ENCODE results near the gene CNTNAP2. TPM values are rescaled to one million over a fixed set of nuclear protein-coding genes. Genes with fewer than 3 reads are reported as not detected.

The CNTNAP2 gene
- total and polyA plus RNA-seq, 2 of the 4 experiments (the other 2 are of a cell fraction) = not detected

- H3K27me3 ChIP-seq (ENCODE audit: control insufficient read depth, insufficient read depth, low read length) = no peaks in the 10 kb centered on the region
- H3K4ac ChIP-seq (ENCODE audit: low read depth, low read length) = no peak overlapping the region
- DNase-seq = no peak
- no peak overlapping the region for H2AFZ ChIP-seq (replicated peaks; ENCODE audit: low read length, poor library complexity)
- no peak for ATAC-seq (ENCODE audit: low read depth)
- no peak overlapping the region for H3K23ac ChIP-seq (ENCODE audit: low read depth, low read length)
- no TSS peak for BruUV-seq (replicated peaks)
- no peak for TF ChIP-seq RAD21 (IDR thresholded peaks at IDR 0.05; ENCODE audit: low read length)
- no peak for TF ChIP-seq CHD1 (IDR thresholded peaks at IDR 0.05; ENCODE audit: low read depth, low read length)
- TF ChIP-seq MXI1 (IDR thresholded peaks at IDR 0.05; ENCODE audit: borderline replicate concordance, low read depth, low read length) = no peak
- TF ChIP-seq MAFK (IDR thresholded peaks at IDR 0.05; ENCODE audit: low read depth, low read length) = no peak
- TF ChIP-seq RFX5 (IDR thresholded peaks at IDR 0.05; ENCODE audit: low read depth, low read length) = no peak
- no peak for TF ChIP-seq CEBPB (IDR thresholded peaks at IDR 0.05; ENCODE audit: low read depth, low read length)
- TF ChIP-seq ELK1 (IDR thresholded peaks at IDR 0.05; ENCODE audit: borderline replicate concordance, low read depth, low read length) = no peak
- peaks cover 8% of the 10 kb centered on the region for H3K9me3 ChIP-seq (ENCODE audit: control insufficient read depth, insufficient read depth, low read length)
- ChIA-PET POLR2A (ENCODE audit: unreplicated experiment) (no interaction called here), CTCF (no interaction called here)
- H4K91ac ChIP-seq (ENCODE audit: insufficient read depth, low read depth, low read length) = no peak overlapping the region
- H2AK5ac ChIP-seq (ENCODE audit: low read depth, low read length) = no peak overlapping the region
- H3K79me1 ChIP-seq (ENCODE audit: low read depth in 1 of 2, low read length in 2 of 2) = no peaks in the 10 kb centered on the region
- no peak overlapping the region for H4K5ac ChIP-seq (ENCODE audit: low read depth, low read length)
- in situ Hi-C loops (cut with MboI; ENCODE audit: low sequenced_read_pairs) (no loop called here), intact Hi-C loops (cut with micrococcal nuclease) (no loop called here), dilution Hi-C loops (cut with HindIII; ENCODE audit: low sequenced_read_pairs, unreplicated experiment) (no loop called here)
- H2BK120ac ChIP-seq (ENCODE audit: low read depth, low read length) = no peak overlapping the region
- no peak overlapping the region for H3K14ac ChIP-seq (replicated peaks; ENCODE audit: low read depth, low read length)
- H3K4me1 ChIP-seq (ENCODE audit: control insufficient read depth, insufficient read depth, low read length) = no peaks in the 10 kb centered on the region
- H2AK9ac ChIP-seq (replicated peaks; ENCODE audit: low read depth, low read length, poor library complexity) = no peak overlapping the region
- H2BK20ac ChIP-seq (ENCODE audit: low read depth, low read length) = no peak overlapping the region
- no peak overlapping the region for H4K8ac ChIP-seq (ENCODE audit: low read depth in 2 of 2, low read length in 2 of 2)
- H3K9me1 ChIP-seq (ENCODE audit: insufficient read depth, low read length) = no peaks in the 10 kb centered on the region
- H2BK15ac ChIP-seq (ENCODE audit: low read depth, low read length) = no peak overlapping the region
- H3K4me3 ChIP-seq (ENCODE audit: insufficient read depth, low read depth, low read length) = no peak overlapping the region
- WGBS, 2 experiments (ENCODE audit: extremely low coverage in 2 of 2, insufficient read length in 1 of 2) = no CpG with 5 or more reads among the region's 5 CpGs
- no peaks in the 10 kb centered on the region for H4K20me1 ChIP-seq (ENCODE audit: insufficient read depth, low read length)
- no peak overlapping the region for H2BK5ac ChIP-seq (ENCODE audit: low read depth, low read length, poor library complexity, severe bottlenecking)
- H3K18ac ChIP-seq (ENCODE audit: low read depth, low read length) = no peak overlapping the region
- H3K56ac ChIP-seq (ENCODE audit: extremely low read depth, insufficient read depth, low read length) = no peak overlapping the region
- no peak overlapping the region for H3K27ac ChIP-seq (ENCODE audit: insufficient read depth, low read length)
- no peak overlapping the region for H3K9ac ChIP-seq (ENCODE audit: low read depth, low read length)
- H3K4me2 ChIP-seq (ENCODE audit: low read depth, low read length) = no peak overlapping the region
- no peaks in the 10 kb centered on the region for H3K36me3 ChIP-seq (ENCODE audit: control insufficient read depth, insufficient read depth, low read length)
These were observed 1584.1 kb downstream of the CNTNAP2 start for GRCh38 chr7:147700702-147701101.
